Measurements from ENCODE around the gene MEGF8. TPM values are rescaled to one million over a fixed set of nuclear protein-coding genes. Genes with fewer than 3 reads are reported as not detected.

Gene MEGF8
- total and polyA plus RNA-seq, 9 of the 15 experiments (the other 6 are each of a cell fraction or from before 2014, with no cell fraction given) = 0.28 to 13.1 (median 3.0) TPM

GRCh38 chr19:42349378-42350107, 24.1 kb downstream of the MEGF8 start:
- H3K9me3 ChIP-seq (replicated peaks; ENCODE audit: control insufficient read depth, insufficient read depth, low read depth, low read length) = no peaks in the 10 kb centered on the region
- peaks cover 0 to 19% of the 10 kb centered on the region in 2 experiments; a peak in 1 of 5 replicates for H3K4me1 ChIP-seq (replicated peaks in 1 of 2; ENCODE audit: control insufficient read depth in 2 of 2, insufficient read depth in 2 of 2, low read length in 2 of 2)
- FAIRE-seq (no peak), DNase-seq (ENCODE audit: extremely low read depth in 1 of 4, low spot score in 3 of 4) (no peak), ATAC-seq (no peak)
- CTCF ChIA-PET (ENCODE audit: low intra/inter-chr PET ratio) = no interaction called here
- no peak overlapping the region; a peak in 1 of 4 replicates for H3K9ac ChIP-seq (ENCODE audit: insufficient read depth in 1 of 2, low read depth in 2 of 2, low read length in 2 of 2)
- POLR2A ChIA-PET = no interaction called here
- no peaks in the 10 kb centered on the region for H4K20me1 ChIP-seq (replicated peaks; ENCODE audit: control insufficient read depth, insufficient read depth, low read length)
- in situ Hi-C loops (cut with MboI) (no loop called here), intact Hi-C loops (cut with micrococcal nuclease) (no loop called here)
- WGBS (ENCODE audit: insufficient coverage, low coverage, missing lambda C conversion rate) = 66% methylated on average over 8 of the region's 14 CpGs
- H3K4me3 ChIP-seq = no peak overlapping the region
- H3K36me3 ChIP-seq (ENCODE audit: control insufficient read depth, insufficient read depth, low read length) = peaks cover 5% of the 10 kb centered on the region; the same call in 1 of the 3 replicates
- no peak overlapping the region for H3K27ac ChIP-seq (ENCODE audit: extremely low read depth, low read depth, low read length)
- H3K27me3 ChIP-seq (ENCODE audit: control insufficient read depth in 2 of 2, insufficient read depth in 2 of 2, low read length in 2 of 2) = no peaks in the 10 kb centered on the region
- H3K79me2 ChIP-seq (ENCODE audit: control insufficient read depth, insufficient read depth, low read length) = no peaks in the 10 kb centered on the region
- BruUV-seq (replicated peaks) = no TSS peak
- H2AFZ ChIP-seq (ENCODE audit: low read depth, low read length) = no peak overlapping the region
- H3K9me1 ChIP-seq (ENCODE audit: control insufficient read depth, insufficient read depth, low read length) = no peaks in the 10 kb centered on the region
- no peak overlapping the region for H3K4me2 ChIP-seq (ENCODE audit: insufficient read depth, low read length)
- TF ChIP-seq NR2C1 (IDR thresholded peaks at IDR 0.05) (peak; percentile 67), NR2C1 (tag; IDR thresholded peaks at IDR 0.05) (peak; percentile 78), ZBTB33 (CRISPR knock-in tag; IDR thresholded peaks at IDR 0.05) (peak; percentile 92), NR2C2 (CRISPR knock-in tag; IDR thresholded peaks at IDR 0.05) (no peak), NR2C2 (tag; IDR thresholded peaks at IDR 0.05) (peak; percentile 53), MYC (IDR thresholded peaks at IDR 0.05; ENCODE audit: low read depth, low read length) (no peak), MYC (CRISPR knock-in tag; IDR thresholded peaks at IDR 0.05; ENCODE audit: borderline replicate concordance, low read depth) (no peak)

All from K562 (cell line).